HepG2 (cell line): ENCODE measurements around the gene CT55. TPM values are rescaled to one million over a fixed set of nuclear protein-coding genes. Genes with fewer than 3 reads are reported as not detected.
"Not testable (repeated sequence)": the region's sequence is repeated elsewhere in the genome, so short reads cannot be mapped to it uniquely, and the experiment has no call there.

Source experiments
- ATAC-seq: fragments of 200-7000 bp; cut with Tn5 transposase; 3 replicates; pipeline ENCODE4 v1.9.1; 2020; ENCODE audit warnings: mild to moderate bottlenecking, moderate library complexity
- BruUV-seq: library from RNA; stranded (reverse); fragments of 400-500 nt; replicated peaks from 2 replicates; lab custom pipeline; 2021; lab: Mats Ljungman, UMichigan
- CTCF ChIA-PET: fragments of 300-600 bp; formaldehyde crosslinking; extraction: SDS; loops from one replicate; lab custom pipeline; 2021; ENCODE audit warnings: low total read pairs, inconsistent platforms, low intra/inter-chr PET ratio; lab: Yijun Ruan, JAX
- POLR2A ChIA-PET: fragments of 350-600 bp; sonication (Branson Sonifier 250); formaldehyde crosslinking; loops from one replicate; lab custom pipeline; 2020; ENCODE audit warnings: antibody characterized with exemption, inconsistent platforms; lab: Yijun Ruan, JAX
- DNase-seq: peaks from one replicate; pipeline ENCODE4 v3.0.0-alpha.2; 2015; ENCODE audit warnings: low spot score
- FAIRE-seq: peaks from 3 replicates; lab custom pipeline; 2011; peaks lifted over from hg19 to GRCh38; lab: Jason Lieb, UNC
- H2AFZ ChIP-seq: one replicate; pipeline ENCODE4 v1.6.1; 2011; ENCODE audit warnings: low read length, inconsistent platforms
- H3K27ac ChIP-seq: fragments of 300-600 bp; 3 replicates; pipeline ENCODE4 v1.8.0; 2011; ENCODE audit warnings: mixed run types, mild to moderate bottlenecking, mixed read lengths, low read length, inconsistent platforms; ENCODE audit not compliant: insufficient read depth; ENCODE audit errors: extremely low read length
- H3K27me3 ChIP-seq, 2 experiments: fragments of 200-600 bp in 1 of 2; 2 replicates in 1 of 2; 3 replicates in 1 of 2; pipeline versions ENCODE4 v1.6.0 to v1.8.0; 2011; ENCODE audit warnings: low read length in 2 of 2, mild to moderate bottlenecking in 2 of 2, moderate library complexity in 2 of 2, inconsistent platforms in 1 of 2; ENCODE audit not compliant: insufficient read depth in 2 of 2, control insufficient read depth in 1 of 2
- H3K36me3 ChIP-seq, 2 experiments: fragments of 200-600 bp in 1 of 2; replicated peaks in 1 of 2; 2 replicates in 1 of 2; 3 replicates in 1 of 2; pipeline versions ENCODE4 v1.5.1 to v1.8.0; 2011; ENCODE audit warnings: low read length in 2 of 2, inconsistent platforms in 1 of 2; ENCODE audit not compliant: insufficient read depth in 2 of 2, control insufficient read depth in 1 of 2
- H3K4me1 ChIP-seq: 2 replicates; pipeline ENCODE4 v1.5.1; 2012; ENCODE audit warnings: low read length, inconsistent platforms; ENCODE audit not compliant: insufficient read depth
- H3K4me2 ChIP-seq: 2 replicates; pipeline ENCODE4 v1.6.0; 2011; ENCODE audit warnings: low read depth, low read length, inconsistent platforms
- H3K4me3 ChIP-seq, 3 experiments: fragments of 200-600 bp in 1 of 3; sonication (generic), shearing (Covaris generic) in 1 of 3; replicated peaks in 1 of 3; 2 replicates each; pipeline ENCODE4 v1.5.1; 2011 to 2016; ENCODE audit warnings: low read length in 3 of 3, inconsistent platforms in 2 of 3, low read depth in 2 of 3, mild to moderate bottlenecking in 2 of 3, control low read depth in 1 of 3, mixed read lengths in 1 of 3; ENCODE audit not compliant: insufficient read depth in 1 of 3
- H3K79me2 ChIP-seq: one replicate; pipeline ENCODE4 v1.6.1; 2011; ENCODE audit warnings: low read length, inconsistent platforms; ENCODE audit not compliant: insufficient read depth
- H3K9ac ChIP-seq: 2 replicates; pipeline ENCODE4 v1.6.0; 2011; ENCODE audit warnings: mild to moderate bottlenecking, low read depth, low read length, inconsistent platforms; ENCODE audit not compliant: insufficient read depth
- H3K9me3 ChIP-seq: 2 replicates; pipeline ENCODE4 v1.5.1; 2012; ENCODE audit warnings: mild to moderate bottlenecking, low read length
- H4K20me1 ChIP-seq: 2 replicates; pipeline ENCODE4 v1.6.0; 2011; ENCODE audit warnings: inconsistent platforms, mild to moderate bottlenecking, low read length, moderate library complexity; ENCODE audit not compliant: insufficient read depth
- CHD4 ChIP-seq: fragments of 200-600 bp; sonication (generic); IDR thresholded peaks from 2 replicates; pipeline ENCODE4 v1.7.0; 2017; ENCODE audit warnings: mild to moderate bottlenecking, low read length, borderline replicate concordance
- FOXA1 ChIP-seq, 2 experiments: fragments of 450-650 bp in 1 of 2; sonication (generic) in 1 of 2; formaldehyde crosslinking in 1 of 2; IDR thresholded peaks; 2 replicates each; pipeline versions ENCODE4 v1.4.0 to v1.6.1; 2016 to 2020; ENCODE audit warnings: missing genetic modification reagents in 1 of 2
- HMGA1 ChIP-seq: sonication (generic); formaldehyde crosslinking; conservative IDR thresholded peaks from 2 replicates; pipeline ENCODE4 v1.4.0; 2020; ENCODE audit warnings: missing genetic modification reagents
- HOXA5 ChIP-seq: sonication (generic); formaldehyde crosslinking; IDR thresholded peaks from 2 replicates; pipeline ENCODE4 v1.4.0; 2020; ENCODE audit warnings: missing genetic modification reagents
- MAFG ChIP-seq: sonication (generic); formaldehyde crosslinking; IDR thresholded peaks from 2 replicates; pipeline ENCODE4 v1.5.1; 2020; ENCODE audit warnings: mild to moderate bottlenecking, missing genetic modification reagents
- ONECUT2 ChIP-seq: sonication (generic); formaldehyde crosslinking; IDR thresholded peaks from 2 replicates; pipeline ENCODE4 v1.4.0; 2020; ENCODE audit warnings: missing genetic modification reagents
- RBAK ChIP-seq: sonication (generic); formaldehyde crosslinking; IDR thresholded peaks from 2 replicates; pipeline ENCODE4 v1.5.1; 2020; ENCODE audit warnings: mild to moderate bottlenecking, missing genetic modification reagents
- ZFP36 ChIP-seq: fragments of 150-350 bp; IDR thresholded peaks from 2 replicates; pipeline ENCODE4 v1.6.1; 2018; ENCODE audit warnings: borderline replicate concordance, low read length, low read depth; ENCODE audit not compliant: partially characterized antibody
- ZFP36L1 ChIP-seq: sonication (generic); formaldehyde crosslinking; IDR thresholded peaks from 2 replicates; pipeline ENCODE4 v1.8.0; 2022; ENCODE audit warnings: mild to moderate bottlenecking, missing genetic modification reagents, moderate library complexity
- ZNF326 ChIP-seq: sonication (generic); formaldehyde crosslinking; IDR thresholded peaks from 2 replicates; pipeline ENCODE4 v1.4.0; 2020; ENCODE audit warnings: missing genetic modification reagents, borderline replicate concordance
- ZNF512 ChIP-seq: sonication (generic); formaldehyde crosslinking; IDR thresholded peaks from 2 replicates; pipeline ENCODE4 v1.4.0; 2020; ENCODE audit warnings: mild to moderate bottlenecking, missing genetic modification reagents
- ZNF589 ChIP-seq: sonication (generic); formaldehyde crosslinking; conservative IDR thresholded peaks from 2 replicates; pipeline ENCODE4 v1.8.0; 2022; ENCODE audit warnings: mild to moderate bottlenecking, moderate library complexity, missing genetic modification reagents
- ZNF616 ChIP-seq: sonication (generic); formaldehyde crosslinking; IDR thresholded peaks from 2 replicates; pipeline ENCODE4 v1.5.0; 2020; ENCODE audit warnings: low read depth, mild to moderate bottlenecking, missing genetic modification reagents
- ZNF652 ChIP-seq: IDR thresholded peaks from 2 replicates; pipeline ENCODE4 v1.6.1; 2016; ENCODE audit warnings: low read depth, borderline replicate concordance
- ZNF782 ChIP-seq: sonication (generic); formaldehyde crosslinking; IDR thresholded peaks from 2 replicates; pipeline ENCODE4 v1.4.0; 2020; ENCODE audit warnings: missing genetic modification reagents, mild to moderate bottlenecking, borderline replicate concordance
- WGBS: methylation state at CpG from one replicate; pipeline ENCODE4 v1.1.6; 2017; ENCODE audit warnings: low lambda C conversion rate; 5-methylcytosine and 5-hydroxymethylcytosine counted together
- in situ Hi-C: cut with HindIII; loops from 2 replicates; pipeline ENCODE4 v1.10.0; 2017; ENCODE audit warnings: low pct_unique_long_range_greater_than_20kb; ENCODE audit not compliant: extremely low pct_ligation_motif_present
- intact Hi-C: fragments of 100-400 bp; cut with micrococcal nuclease; formaldehyde crosslinking; loops from one replicate; pipeline ENCODE4 v1.10.0; 2022; ENCODE audit not compliant: unreplicated experiment
- polyA plus RNA-seq, 8 experiments: library from polyadenylated mRNA; depleted of rRNA in 3 of 8; stranded (reverse) in 7 of 8; unstranded in 1 of 8; fragments of >200 nt; fragmentation: Illumina TruSeq in 4 of 8; extraction: Trizol in 4 of 8; gene quantifications; 2 replicates each; pipeline versions ENCODE4 v1.2.1 to v1.2.3, GENCODE V29; 2011 to 2016; ENCODE audit warnings: low read depth in 4 of 8, missing spikeins in 1 of 8, mixed read lengths in 1 of 8; ENCODE audit not compliant: insufficient read depth in 1 of 8
- total RNA-seq, 5 experiments: library from RNA; depleted of rRNA; stranded (reverse); fragments of >200 nt; fragmentation: Illumina TruSeq; extraction: Trizol; gene quantifications; 2 replicates each; pipeline ENCODE4 v1.2.3, GENCODE V29; 2016; ENCODE audit warnings: low read depth in 1 of 5
- TF ChIP-seq, protein P1 (sequence below): IDR thresholded peaks from 2 replicates; pipeline ENCODE4 v1.6.1; 2018; ENCODE audit warnings: missing genetic modification reagents

Gene CT55
- total and polyA plus RNA-seq, 2 of the 13 experiments (the other 11 are each of a cell fraction or from before 2014, with no cell fraction given): 0.08 to 0.15 TPM

DNA sequence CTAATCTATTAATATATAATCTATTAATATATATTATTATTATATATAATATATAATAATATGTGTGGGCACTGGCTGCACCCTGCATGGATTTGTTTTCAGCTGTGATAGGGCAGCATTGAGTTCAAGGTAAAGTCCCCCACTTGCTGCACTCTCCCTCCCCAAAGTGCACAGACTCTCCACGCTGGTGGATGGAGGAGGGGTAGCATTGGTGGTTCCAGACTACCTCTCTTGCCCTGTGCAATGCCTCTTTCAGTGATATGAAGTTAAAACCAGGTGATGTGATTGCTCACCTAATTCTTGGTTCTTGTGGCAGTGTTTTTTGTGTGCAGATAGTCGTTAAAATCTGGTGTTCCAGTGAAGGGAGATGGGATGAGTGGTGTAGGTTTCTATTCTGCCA is 55.1 kb downstream of the CT55 start:
- H3K9me3 ChIP-seq, POLR2A ChIA-PET, intact Hi-C loops, H3K27ac ChIP-seq, H3K4me1 ChIP-seq, H3K9ac ChIP-seq, ATAC-seq, BruUV-seq, H3K27me3 ChIP-seq, H3K36me3 ChIP-seq, in situ Hi-C loops, DNase-seq, H3K4me3 ChIP-seq, H2AFZ ChIP-seq, H3K79me2 ChIP-seq, H4K20me1 ChIP-seq, H3K4me2 ChIP-seq, CTCF ChIA-PET: not testable (repeated sequence)
- FAIRE-seq: peak; percentile 47
- WGBS: no CpG with 5 or more reads among the region's 2 CpGs

DNA sequence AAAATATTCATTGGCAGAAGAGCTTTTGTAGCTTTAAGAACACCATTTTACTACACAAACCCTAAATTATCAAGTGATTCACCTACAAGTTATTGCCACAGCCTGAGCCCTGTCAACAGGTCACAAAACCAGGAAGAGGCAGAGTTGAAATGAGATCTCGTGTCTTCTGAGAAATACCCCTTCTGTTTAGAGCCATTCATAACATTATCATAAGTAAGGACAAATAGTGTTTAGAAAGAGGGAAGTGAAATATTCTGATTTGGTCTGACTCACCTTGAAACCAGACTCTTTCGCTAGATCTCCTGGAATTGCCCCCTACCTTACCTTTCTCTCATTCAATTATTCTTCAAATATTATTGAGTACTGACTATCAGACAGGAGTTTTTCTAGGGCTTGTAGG is 56.8 kb downstream of the CT55 start:
- no peaks in the 10 kb centered on the region for H3K36me3 ChIP-seq
- no peak overlapping the region for H3K27ac ChIP-seq
- no peak overlapping the region for H3K4me3 ChIP-seq
- no peaks in the 10 kb centered on the region for H3K9me3 ChIP-seq
- ATAC-seq (no peak), FAIRE-seq (no peak), DNase-seq (no peak)
- H2AFZ ChIP-seq: no peak overlapping the region
- intact Hi-C loops: no loop called here
- 54% methylated on average over 2 of the region's 2 CpGs for WGBS
- H4K20me1 ChIP-seq: no peaks in the 10 kb centered on the region
- no peaks in the 10 kb centered on the region for H3K4me1 ChIP-seq
- no peak for TF ChIP-seq ZNF589 (CRISPR knock-in tag)
- TF ChIP-seq RBAK (CRISPR knock-in tag): no peak
- no peak for TF ChIP-seq CHD4
- TF ChIP-seq MAFG: no peak
- TF ChIP-seq FOXA1 (IDR thresholded peaks at IDR 0.05): no peak
- no peak for TF ChIP-seq FOXA1 (CRISPR knock-in tag; IDR thresholded peaks at IDR 0.05)
- TF ChIP-seq, protein P1, sequence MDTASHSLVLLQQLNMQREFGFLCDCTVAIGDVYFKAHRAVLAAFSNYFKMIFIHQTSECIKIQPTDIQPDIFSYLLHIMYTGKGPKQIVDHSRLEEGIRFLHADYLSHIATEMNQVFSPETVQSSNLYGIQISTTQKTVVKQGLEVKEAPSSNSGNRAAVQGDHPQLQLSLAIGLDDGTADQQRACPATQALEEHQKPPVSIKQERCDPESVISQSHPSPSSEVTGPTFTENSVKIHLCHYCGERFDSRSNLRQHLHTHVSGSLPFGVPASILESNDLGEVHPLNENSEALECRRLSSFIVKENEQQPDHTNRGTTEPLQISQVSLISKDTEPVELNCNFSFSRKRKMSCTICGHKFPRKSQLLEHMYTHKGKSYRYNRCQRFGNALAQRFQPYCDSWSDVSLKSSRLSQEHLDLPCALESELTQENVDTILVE: no peak
- no peak for TF ChIP-seq ZNF326 (CRISPR knock-in tag)
- TF ChIP-seq ONECUT2 (CRISPR knock-in tag): no peak
- no peak for TF ChIP-seq ZNF782
- TF ChIP-seq ZNF512: no peak
- TF ChIP-seq ZFP36: no peak
- no peak for TF ChIP-seq ZNF652 (CRISPR knock-in tag)
- TF ChIP-seq HOXA5: no peak
- no peak for TF ChIP-seq ZFP36L1 (CRISPR knock-in tag)
- TF ChIP-seq HMGA1 (CRISPR knock-in tag): no peak
- no peak for TF ChIP-seq ZNF616 (CRISPR knock-in tag)
- H3K27me3 ChIP-seq: no peaks in the 10 kb centered on the region
- ChIA-PET CTCF (no interaction called here), POLR2A (no interaction called here)
- no TSS peak for BruUV-seq
- H3K4me2 ChIP-seq: no peak overlapping the region
- in situ Hi-C loops: no loop called here
- no peak overlapping the region for H3K9ac ChIP-seq
- H3K79me2 ChIP-seq: no peaks in the 10 kb centered on the region
